ENCODE results near the gene PTPN7.

Gene PTPN7

DNA sequence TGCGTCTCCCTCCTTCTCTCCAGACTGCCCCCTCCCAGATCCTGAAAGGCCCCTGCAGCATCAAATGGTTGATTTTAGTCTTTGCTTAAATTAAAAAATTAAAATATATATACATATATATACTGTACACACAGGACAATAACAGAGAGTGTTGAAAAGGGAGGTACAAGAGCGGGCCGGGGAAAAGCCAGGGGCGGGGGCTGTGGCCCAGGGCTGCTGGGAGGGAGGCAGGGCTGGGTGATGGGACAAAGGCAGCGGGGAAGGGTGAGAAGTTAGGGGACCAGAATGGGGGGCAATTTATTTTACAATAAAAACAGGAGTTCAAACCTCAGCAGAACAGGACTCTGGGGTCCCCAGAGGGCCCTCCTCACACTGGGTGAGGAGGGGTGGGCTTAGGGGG lies 26.4 kb downstream of the PTPN7 start:
- H3K4me3 ChIP-seq (ENCODE audit: low read length, poor library complexity, severe bottlenecking), result no peak overlapping the region
- peaks cover 39% of the 10 kb centered on the region; the same call in 1 of the 2 replicates for H3K36me3 ChIP-seq (ENCODE audit: insufficient read depth, low read length)
- no peak overlapping the region for H2AFZ ChIP-seq (ENCODE audit: low read length)
- no peaks in the 10 kb centered on the region for H3K9me3 ChIP-seq (ENCODE audit: insufficient read depth, low read depth, low read length)
- H3K79me2 ChIP-seq (ENCODE audit: insufficient read depth, low read length), result peaks cover 7% of the 10 kb centered on the region; the same call in 1 of the 2 replicates
- no peaks in the 10 kb centered on the region for H3F3A ChIP-seq (ENCODE audit: low read depth)
- H3K9me2 ChIP-seq (replicated peaks; ENCODE audit: low read depth, low read length), result no peaks in the 10 kb centered on the region
- H3K27me3 ChIP-seq (ENCODE audit: insufficient read depth, low read length, poor library complexity, severe bottlenecking), result no peaks in the 10 kb centered on the region
- peaks cover 4% of the 10 kb centered on the region for H4K20me1 ChIP-seq (ENCODE audit: insufficient read depth, low read length, poor library complexity, severe bottlenecking)
- peaks cover 4% of the 10 kb centered on the region for H3K4me1 ChIP-seq (ENCODE audit: insufficient read depth, low read length, poor library complexity, severe bottlenecking)
- TF ChIP-seq EZH2phosphoT487 (IDR thresholded peaks at IDR 0.05; ENCODE audit: borderline replicate concordance) (no peak), CTCF (conservative IDR thresholded peaks at IDR 0.05; ENCODE audit: low read length) (no peak)
- H3K4me2 ChIP-seq (ENCODE audit: low read depth, low read length, poor library complexity, severe bottlenecking), result no peak overlapping the region
- H3K9ac ChIP-seq (ENCODE audit: low read depth, low read length, poor library complexity, severe bottlenecking), result no peak overlapping the region

DNA sequence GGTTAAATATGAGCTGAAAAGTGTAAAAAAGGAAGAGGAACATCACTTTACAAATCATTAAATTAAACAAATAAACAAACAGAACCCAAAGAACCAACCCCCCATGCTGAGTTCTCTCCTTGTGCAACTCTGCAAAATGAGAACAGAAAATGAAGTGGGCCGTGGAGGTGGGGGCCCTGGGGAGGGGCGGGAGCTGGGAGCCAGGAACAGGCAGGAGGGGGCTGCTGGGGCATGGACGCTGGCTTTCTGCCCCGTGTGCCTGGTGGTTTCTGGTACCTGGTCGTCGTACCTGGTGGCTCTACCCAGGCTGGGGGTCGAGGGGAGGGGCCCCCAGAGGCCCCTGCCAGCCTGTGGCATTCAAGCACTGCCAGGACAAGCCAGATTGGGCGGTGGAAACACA lies 26.9 kb downstream of the PTPN7 start:
- H3K79me2 ChIP-seq (ENCODE audit: insufficient read depth, low read length), result peaks cover 4% of the 10 kb centered on the region; the same call in 1 of the 2 replicates
- H3K27me3 ChIP-seq (ENCODE audit: insufficient read depth, low read length, poor library complexity, severe bottlenecking), result no peaks in the 10 kb centered on the region
- no peaks in the 10 kb centered on the region for H3F3A ChIP-seq (ENCODE audit: low read depth)
- no peak overlapping the region for H3K4me2 ChIP-seq (ENCODE audit: low read depth, low read length, poor library complexity, severe bottlenecking)
- H3K4me1 ChIP-seq (ENCODE audit: insufficient read depth, low read length, poor library complexity, severe bottlenecking), result no peaks in the 10 kb centered on the region
- H3K9me3 ChIP-seq (ENCODE audit: insufficient read depth, low read depth, low read length), result no peaks in the 10 kb centered on the region
- no peaks in the 10 kb centered on the region for H3K9me2 ChIP-seq (replicated peaks; ENCODE audit: low read depth, low read length)
- H3K9ac ChIP-seq (ENCODE audit: low read depth, low read length, poor library complexity, severe bottlenecking), result no peak overlapping the region
- peaks cover 39% of the 10 kb centered on the region; the same call in 1 of the 2 replicates for H3K36me3 ChIP-seq (ENCODE audit: insufficient read depth, low read length)
- no peak overlapping the region for H3K4me3 ChIP-seq (ENCODE audit: low read length, poor library complexity, severe bottlenecking)
- TF ChIP-seq EZH2phosphoT487 (IDR thresholded peaks at IDR 0.05; ENCODE audit: borderline replicate concordance) (no peak), CTCF (conservative IDR thresholded peaks at IDR 0.05; ENCODE audit: low read length) (no peak)
- H2AFZ ChIP-seq (ENCODE audit: low read length), result no peak overlapping the region
- H4K20me1 ChIP-seq (ENCODE audit: insufficient read depth, low read length, poor library complexity, severe bottlenecking), result peaks cover 4% of the 10 kb centered on the region

- no peaks in the 10 kb centered on the region for H3K4me1 ChIP-seq (ENCODE audit: insufficient read depth, low read length, poor library complexity, severe bottlenecking)
- no peaks in the 10 kb centered on the region for H3K79me2 ChIP-seq (ENCODE audit: insufficient read depth, low read length)
- no peaks in the 10 kb centered on the region for H3K9me2 ChIP-seq (replicated peaks; ENCODE audit: low read depth, low read length)
- no peak for TF ChIP-seq EZH2phosphoT487 (IDR thresholded peaks at IDR 0.05; ENCODE audit: borderline replicate concordance)
- TF ChIP-seq CTCF (conservative IDR thresholded peaks at IDR 0.05; ENCODE audit: low read length), result no peak
- peaks cover 37% of the 10 kb centered on the region; the same call in 1 of the 2 replicates for H3K36me3 ChIP-seq (ENCODE audit: insufficient read depth, low read length)
- no peak overlapping the region for H3K4me2 ChIP-seq (ENCODE audit: low read depth, low read length, poor library complexity, severe bottlenecking)
- H3K4me3 ChIP-seq (ENCODE audit: low read length, poor library complexity, severe bottlenecking), result no peak overlapping the region
- H3K27me3 ChIP-seq (ENCODE audit: insufficient read depth, low read length, poor library complexity, severe bottlenecking), result no peaks in the 10 kb centered on the region
- H3K9me3 ChIP-seq (ENCODE audit: insufficient read depth, low read depth, low read length), result no peaks in the 10 kb centered on the region
- H3K9ac ChIP-seq (ENCODE audit: low read depth, low read length, poor library complexity, severe bottlenecking), result no peak overlapping the region
- H4K20me1 ChIP-seq (ENCODE audit: insufficient read depth, low read length, poor library complexity, severe bottlenecking), result peaks cover 4% of the 10 kb centered on the region
- no peaks in the 10 kb centered on the region for H3F3A ChIP-seq (ENCODE audit: low read depth)
- no peak overlapping the region for H2AFZ ChIP-seq (ENCODE audit: low read length)
These were observed 27.4 kb downstream of the PTPN7 start for GRCh38 chr1:202133001-202133400.
